HCT116 (cell line): Measurements from ENCODE around the gene ZNF823. TPM values are rescaled to one million over a fixed set of nuclear protein-coding genes. Genes with fewer than 3 reads are reported as not detected.

ENCODE experiments used
- ATAC-seq: fragments of 200-7000 bp; cut with Tn5 transposase; 2 replicates; pipeline ENCODE4 v1.9.1; 2020; ENCODE audit warnings: mild to moderate bottlenecking, moderate library complexity
- BruUV-seq: library from RNA; stranded (reverse); fragments of 400-500 nt; replicated peaks from 2 replicates; lab custom pipeline; 2021; lab: Mats Ljungman, UMichigan
- CTCF ChIA-PET: fragments of 300-600 bp; sonication (Branson Sonifier 250); formaldehyde crosslinking; loops from one replicate; lab custom pipeline; 2021; ENCODE audit warnings: antibody characterized with exemption; lab: Charles Lee
- POLR2A ChIA-PET: fragments of 300-600, 350-600 bp; sonication (Branson Sonifier 250); formaldehyde crosslinking; loops from one replicate; lab custom pipeline; 2021; ENCODE audit warnings: antibody characterized with exemption; lab: Charles Lee
- RAD21 ChIA-PET, 2 experiments: fragments of 300-600 bp; sonication (Branson Sonifier 250); formaldehyde crosslinking; loops; one replicate each; lab custom pipeline; 2023; ENCODE audit warnings: low total read pairs in 2 of 2; ENCODE audit not compliant: uncharacterized antibody in 2 of 2, unreplicated experiment in 2 of 2, low non-redundant PET in 1 of 2; lab: Charles Lee
- DNase-seq: peaks from one replicate; pipeline ENCODE4 v3.0.0-alpha.2; 2010; ENCODE audit warnings: low read depth, low spot score
- H2AFZ ChIP-seq: fragments of 200-600 bp; shearing (Covaris generic), sonication (generic); 2 replicates; pipeline ENCODE4 v1.6.1; 2017; ENCODE audit warnings: low read depth, mixed run types, mixed read lengths, antibody characterized with exemption, low read length; ENCODE audit not compliant: poor library complexity, severe bottlenecking
- H3K27ac ChIP-seq: 2 replicates; pipeline ENCODE4 v1.5.1; 2012; ENCODE audit warnings: low read depth, low read length
- H3K27me3 ChIP-seq: fragments of 200-600 bp; sonication (generic); 2 replicates; pipeline ENCODE4 v1.6.1; 2016; ENCODE audit warnings: mixed run types, low read length, mixed read lengths; ENCODE audit not compliant: insufficient read depth
- H3K36me3 ChIP-seq, 2 experiments: fragments of 200-500 bp in 1 of 2; fragments of 200-600 bp in 1 of 2; sonication (Bioruptor generic) in 1 of 2; sonication (generic) in 1 of 2; 2 replicates each; pipeline versions ENCODE4 v1.5.1 to v1.6.1; 2014 to 2016; ENCODE audit warnings: low read length in 2 of 2, inconsistent platforms in 1 of 2, mixed read lengths in 1 of 2, mixed run types in 1 of 2; ENCODE audit not compliant: insufficient read depth in 2 of 2, control insufficient read depth in 1 of 2
- H3K4me1 ChIP-seq, 2 experiments: fragments of 200-600 bp in 1 of 2; sonication (generic) in 1 of 2; 2 replicates each; pipeline versions ENCODE4 v1.5.1 to v1.6.1; 2012 to 2017; ENCODE audit warnings: low read length in 2 of 2, inconsistent platforms in 1 of 2, mild to moderate bottlenecking in 1 of 2, mixed read lengths in 1 of 2, mixed run types in 1 of 2, moderate library complexity in 1 of 2; ENCODE audit not compliant: insufficient read depth in 2 of 2, control insufficient read depth in 1 of 2
- H3K4me2 ChIP-seq: fragments of 200-600 bp; sonication (generic); 2 replicates; pipeline ENCODE4 v1.6.1; 2017; ENCODE audit warnings: mixed run types, low read length, mixed read lengths
- H3K4me3 ChIP-seq, 2 experiments: fragments of 200-600 bp in 1 of 2; sonication (generic) in 1 of 2; replicated peaks in 1 of 2; 2 replicates each; pipeline ENCODE4 v1.5.1; 2011 to 2016; ENCODE audit warnings: low read length in 2 of 2, control low read depth in 1 of 2, low read depth in 1 of 2, mild to moderate bottlenecking in 1 of 2, mixed read lengths in 1 of 2, mixed run types in 1 of 2
- H3K79me2 ChIP-seq: fragments of 200-600 bp; sonication (generic); 2 replicates; pipeline ENCODE4 v1.6.1; 2017; ENCODE audit warnings: mild to moderate bottlenecking, mixed run types, low read length, moderate library complexity, mixed read lengths; ENCODE audit not compliant: insufficient read depth
- H3K9ac ChIP-seq: fragments of 200-600 bp; sonication (generic); 2 replicates; pipeline ENCODE4 v1.6.1; 2016; ENCODE audit warnings: low read length, mixed read lengths
- H3K9me2 ChIP-seq: fragments of 200-600 bp; sonication (generic), shearing (Covaris generic); 2 replicates; pipeline ENCODE4 v1.6.1; 2017; ENCODE audit warnings: mixed run types, mild to moderate bottlenecking, moderate library complexity; ENCODE audit not compliant: insufficient read depth
- H3K9me3 ChIP-seq, 2 experiments: fragments of 200-500 bp in 1 of 2; fragments of 200-600 bp in 1 of 2; sonication (Bioruptor generic) in 1 of 2; sonication (generic) in 1 of 2; 2 replicates each; pipeline ENCODE4 v1.6.1; 2014 to 2017; ENCODE audit warnings: low read length in 2 of 2, mixed read lengths in 2 of 2, inconsistent platforms in 1 of 2, low read depth in 1 of 2, mild to moderate bottlenecking in 1 of 2, mixed run types in 1 of 2, moderate library complexity in 1 of 2; ENCODE audit not compliant: control insufficient read depth in 1 of 2, insufficient read depth in 1 of 2
- H4K20me1 ChIP-seq: fragments of 200-600 bp; sonication (generic), shearing (Covaris generic); 2 replicates; pipeline ENCODE4 v1.6.1; 2017; ENCODE audit warnings: mixed run types, mild to moderate bottlenecking, moderate library complexity; ENCODE audit not compliant: insufficient read depth
- ELF1 ChIP-seq: IDR thresholded peaks from 2 replicates; pipeline ENCODE4 v1.6.1; 2012; ENCODE audit warnings: low read depth, borderline replicate concordance
- EZH2 ChIP-seq: fragments of 200-600 bp; sonication (generic); IDR thresholded peaks from 2 replicates; pipeline ENCODE4 v1.6.1; 2017; ENCODE audit warnings: antibody characterized with exemption, mixed run types
- EZH2phosphoT487 ChIP-seq: fragments of 200-600 bp; IDR thresholded peaks from 2 replicates; pipeline ENCODE4 v1.6.1; 2018; ENCODE audit warnings: antibody characterized with exemption, borderline replicate concordance
- JUND ChIP-seq: IDR thresholded peaks from 2 replicates; pipeline ENCODE4 v1.6.1; 2012
- POLR2A ChIP-seq: IDR thresholded peaks from 2 replicates; pipeline ENCODE4 v1.7.0; 2011; ENCODE audit warnings: borderline replicate concordance; ENCODE audit not compliant: insufficient read depth, insufficient read length; ENCODE audit errors: extremely low read depth
- POLR2AphosphoS5 ChIP-seq: IDR thresholded peaks from 2 replicates; pipeline ENCODE4 v1.6.1; 2011; ENCODE audit warnings: mild to moderate bottlenecking, low read depth, low read length, moderate library complexity
- ZBTB33 ChIP-seq: IDR thresholded peaks from 2 replicates; pipeline ENCODE4 v1.6.1; 2011; ENCODE audit warnings: mild to moderate bottlenecking, low read length, moderate library complexity; ENCODE audit not compliant: insufficient replicate concordance; ENCODE audit errors: extremely low read depth
- ZNF274 ChIP-seq: fragments of 200-500 bp; sonication (Bioruptor generic); IDR thresholded peaks from 2 replicates; pipeline ENCODE4 v1.6.1; 2014; ENCODE audit warnings: mild to moderate bottlenecking, low read depth, low read length, inconsistent platforms
- intact Hi-C: fragments of 100-400 bp; cut with micrococcal nuclease; formaldehyde crosslinking; loops from 2 replicates; pipeline ENCODE4 v1.10.0; 2022
- total RNA-seq: library from RNA; stranded (reverse); gene quantifications from one replicate; pipeline ENCODE4 v1.2.1, GENCODE V29; 2021; ENCODE audit not compliant: unreplicated experiment

Gene ZNF823
- total RNA-seq, 1 experiment from 2014 or later: 4.7 TPM

GRCh38 chr19:11675569-11675968 is 63.2 kb downstream of the ZNF823 start (continued):
- TF ChIP-seq POLR2AphosphoS5 (no peak), EZH2phosphoT487 (no peak), POLR2A (no peak), JUND (no peak)
- TF ChIP-seq, all 23 proteins: peak for 0

GRCh38 chr19:11674067-11674492 is 64.7 kb downstream of the ZNF823 start:
- H3K27me3 ChIP-seq: no peaks in the 10 kb centered on the region
- DNase-seq (no peak), ATAC-seq (no peak)
- no peak for TF ChIP-seq ZNF274
- no peak for TF ChIP-seq EZH2
- TF ChIP-seq ZBTB33: no peak
- TF ChIP-seq ELF1: no peak
- H2AFZ ChIP-seq: no peak overlapping the region
- H3K9me2 ChIP-seq: no peaks in the 10 kb centered on the region
- H3K36me3 ChIP-seq: 0 out of 4 replicates have a peak, but pooled peaks cover 0 to 7% of the 10 kb centered on the region in 2 experiments
- intact Hi-C loops: no loop called here
- H3K4me1 ChIP-seq: no peaks in the 10 kb centered on the region
- RAD21 ChIA-PET: no interaction called here
- H4K20me1 ChIP-seq: no peaks in the 10 kb centered on the region
- H3K27ac ChIP-seq: no peak overlapping the region
- POLR2A ChIA-PET: no interaction called here
- no peak overlapping the region for H3K4me3 ChIP-seq
- CTCF ChIA-PET: no interaction called here
- BruUV-seq: no TSS peak
- no peak overlapping the region for H3K9ac ChIP-seq
- no peak overlapping the region for H3K4me2 ChIP-seq
- H3K79me2 ChIP-seq: no peaks in the 10 kb centered on the region
- peaks cover 0 to 18% of the 10 kb centered on the region in 2 experiments; a peak in 2 of 4 replicates for H3K9me3 ChIP-seq
